Right atrium auricular region (tissue), 2 donors: Measurements from ENCODE around the gene VAX1. TPM values are rescaled to one million over a fixed set of nuclear protein-coding genes. Genes with fewer than 3 reads are reported as not detected.
"Not testable (repeated sequence)": the region's sequence is repeated elsewhere in the genome, so short reads cannot be mapped to it uniquely, and the experiment has no call there.

Source experiments
- DNase-seq: peaks from one replicate; pipeline ENCODE4 v3.0.0-alpha.2; 2019; ENCODE audit warnings: low spot score
- H3K27ac ChIP-seq, 2 donors: fragments of 200-600 bp; sonication (generic); 1 replicate in 1 of 2; 2 replicates in 1 of 2; pipeline ENCODE4 v1.5.1; 2016 to 2019
- H3K27me3 ChIP-seq, 2 donors: fragments of 200-600 bp; sonication (generic); one replicate each; pipeline versions ENCODE4 v1.5.1 to v1.6.0; 2017 to 2019
- H3K36me3 ChIP-seq: fragments of 200-600 bp; sonication (generic); one replicate; pipeline ENCODE4 v1.5.1; 2016
- H3K4me1 ChIP-seq, 2 donors: fragments of 200-600 bp; sonication (generic); one replicate each; pipeline versions ENCODE4 v1.5.1 to v1.6.0; 2017 to 2019
- H3K4me3 ChIP-seq, 2 donors: fragments of 200-600 bp; sonication (generic); 1 replicate in 1 of 2; 2 replicates in 1 of 2; pipeline ENCODE4 v1.5.1; 2017 to 2019; ENCODE audit warnings: mild to moderate bottlenecking in 1 of 2, moderate library complexity in 1 of 2
- H3K9me3 ChIP-seq, 2 donors: fragments of 200-600 bp; sonication (generic); one replicate each; pipeline ENCODE4 v1.5.1; 2019
- CTCF ChIP-seq, 2 donors: fragments of 200-600 bp; sonication (generic); IDR thresholded peaks; one replicate each; pipeline ENCODE4 v1.5.1; 2019; ENCODE audit warnings: antibody characterized with exemption in 2 of 2
- total RNA-seq, 2 donors: library from RNA; depleted of rRNA; stranded (reverse); fragments of >200 nt; gene quantifications; one replicate each; pipeline ENCODE4 v1.1.0, GENCODE V29; 2016

VAX1 gene, protein sequence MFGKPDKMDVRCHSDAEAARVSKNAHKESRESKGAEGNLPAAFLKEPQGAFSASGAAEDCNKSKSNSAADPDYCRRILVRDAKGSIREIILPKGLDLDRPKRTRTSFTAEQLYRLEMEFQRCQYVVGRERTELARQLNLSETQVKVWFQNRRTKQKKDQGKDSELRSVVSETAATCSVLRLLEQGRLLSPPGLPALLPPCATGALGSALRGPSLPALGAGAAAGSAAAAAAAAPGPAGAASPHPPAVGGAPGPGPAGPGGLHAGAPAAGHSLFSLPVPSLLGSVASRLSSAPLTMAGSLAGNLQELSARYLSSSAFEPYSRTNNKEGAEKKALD
- total RNA-seq, result not detected

GRCh38 chr10:117137911-117138642 is at the start of gene VAX1:
Gene VAX1, minus strand, starts transcription at chr10:117138270. Its CDS starts 214 bp downstream, at chr10:117138056.
- peaks cover 0 to 50% of the 10 kb centered on the region in 2 donors for H3K4me1 ChIP-seq

GRCh38 chr10:117186832-117187615 is 49.0 kb upstream of the VAX1 start:
- Histone ChIP-seq H3K9me3 (peaks cover 0 to 9% of the 10 kb centered on the region in 2 donors), H3K4me3 (no peak overlapping the region), H3K27ac (no peak overlapping the region), H3K27me3 (no peaks in the 10 kb centered on the region), H3K36me3 (no peaks in the 10 kb centered on the region), H3K4me1 (no peaks in the 10 kb centered on the region)
- DNase-seq, result no peak
- no peak for TF ChIP-seq CTCF (IDR thresholded peaks at IDR 0.05)

More at GRCh38 chr10:117137911-117138642, at the start of gene VAX1:
- Histone ChIP-seq H3K27me3 (peaks cover 30 to 63% of the 10 kb centered on the region in 2 donors), H3K27ac (no peak within 1 kb of the TSS), H3K4me3 (peak within 1 kb of the TSS in 1 of 2 donors; percentile 42), H3K9me3 (no peaks in the 10 kb centered on the region), H3K36me3 (no peaks in the 10 kb centered on the region)
- DNase-seq, result no peak
- TF ChIP-seq CTCF (IDR thresholded peaks at IDR 0.05), result no peak

DNA sequence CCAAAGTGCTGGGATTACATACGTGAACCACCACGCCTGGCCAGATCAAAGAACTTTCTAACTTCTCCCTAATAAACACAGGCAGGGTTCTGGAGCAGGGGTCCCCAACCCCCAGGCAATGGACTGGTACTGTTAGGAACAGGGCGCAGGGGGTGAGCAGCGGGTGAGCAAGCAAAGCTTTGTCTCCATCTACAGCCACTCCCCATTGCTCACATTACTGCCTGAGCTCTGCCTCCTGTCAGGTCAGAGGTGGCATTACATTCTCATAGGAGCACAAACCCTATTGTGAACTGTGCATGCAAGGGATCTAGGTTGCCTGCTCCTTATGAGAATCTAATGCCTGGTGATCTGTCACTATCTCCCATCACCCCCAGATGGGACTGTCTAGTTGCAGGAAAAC is 47.7 kb upstream of the VAX1 start:
- H3K27me3 ChIP-seq, H3K27ac ChIP-seq, H3K4me3 ChIP-seq, H3K36me3 ChIP-seq, H3K4me1 ChIP-seq, H3K9me3 ChIP-seq, DNase-seq: not testable (repeated sequence)

DNA sequence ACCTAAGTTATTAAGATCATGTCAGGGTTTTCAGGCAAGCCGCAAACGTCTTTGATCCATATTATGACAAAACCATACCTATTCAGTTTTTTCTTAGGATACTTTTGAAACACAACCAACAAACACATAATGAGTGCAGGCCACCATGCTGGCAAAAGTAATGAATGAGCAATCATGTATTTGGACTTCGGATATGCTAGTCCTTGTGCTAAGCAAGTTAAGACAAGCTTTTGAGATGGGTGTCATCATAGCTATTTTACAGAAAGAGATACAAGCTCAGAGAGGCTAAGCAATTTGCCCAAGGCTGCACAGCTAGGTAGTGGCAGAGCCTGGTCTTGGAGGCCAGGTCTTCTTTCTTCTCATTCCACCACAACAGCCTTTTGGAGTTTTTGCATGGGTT is 46.8 kb upstream of the VAX1 start:
- no peaks in the 10 kb centered on the region for H3K4me1 ChIP-seq
- peaks cover 0 to 3% of the 10 kb centered on the region in 2 donors for H3K27me3 ChIP-seq
- H3K4me3 ChIP-seq, result no peak overlapping the region
- H3K36me3 ChIP-seq, result no peaks in the 10 kb centered on the region
- TF ChIP-seq CTCF (IDR thresholded peaks at IDR 0.05), result no peak
- H3K27ac ChIP-seq, result no peak overlapping the region
- peaks cover 0 to 9% of the 10 kb centered on the region in 2 donors for H3K9me3 ChIP-seq
- no peak for DNase-seq

- Histone ChIP-seq H3K27me3 (peaks cover 0 to 3% of the 10 kb centered on the region in 2 donors), H3K4me3 (no peak overlapping the region), H3K36me3 (no peaks in the 10 kb centered on the region), H3K9me3 (peaks cover 0 to 3% of the 10 kb centered on the region in 2 donors), H3K4me1 (no peaks in the 10 kb centered on the region), H3K27ac (no peak overlapping the region)
- DNase-seq, result no peak
- TF ChIP-seq CTCF (IDR thresholded peaks at IDR 0.05), result no peak
These were observed 46.2 kb upstream of the VAX1 start for GRCh38 chr10:117184296-117184695.

DNA sequence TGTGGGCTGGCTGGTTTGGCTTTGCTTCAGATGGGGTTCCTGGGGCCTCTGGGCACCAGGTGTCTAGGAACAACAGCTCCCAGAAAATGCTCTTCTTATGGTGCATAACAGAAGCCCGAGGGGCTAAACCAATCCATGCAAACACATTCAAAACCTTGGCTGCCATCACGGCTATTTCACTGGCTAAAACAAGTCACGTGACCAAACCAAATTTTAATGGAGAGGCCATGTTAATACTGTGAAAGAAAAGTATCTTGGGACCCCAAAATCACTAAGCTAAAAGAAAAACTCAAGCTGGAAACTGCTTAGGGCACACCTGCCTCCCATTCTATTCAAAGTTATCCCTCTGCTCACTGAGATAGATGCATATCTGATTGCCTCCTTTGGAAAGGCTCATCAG is 40.1 kb upstream of the VAX1 start:
- Histone ChIP-seq H3K9me3 (no peaks in the 10 kb centered on the region), H3K27me3 (peaks cover 0 to 3% of the 10 kb centered on the region in 2 donors), H3K4me3 (no peak overlapping the region), H3K4me1 (peaks cover 0 to 14% of the 10 kb centered on the region in 2 donors), H3K36me3 (no peaks in the 10 kb centered on the region), H3K27ac (no peak overlapping the region)
- no peak for TF ChIP-seq CTCF (IDR thresholded peaks at IDR 0.05)
- no peak for DNase-seq
